Measurements from ENCODE around the gene TMEM106A.
"Not testable (repeated sequence)": the region's sequence is repeated elsewhere in the genome, so short reads cannot be mapped to it uniquely, and the experiment has no call there.

GRCh38 chr17:43239597-43239996, 27.9 kb downstream of the TMEM106A start:
- TF ChIP-seq CTCF, POLR2A (IDR thresholded peaks at IDR 0.05): not testable (repeated sequence)
